Umbilical cord (tissue), 2 donors: ENCODE measurements around the gene TOGARAM2. TPM values are rescaled to one million over a fixed set of nuclear protein-coding genes. Genes with fewer than 3 reads are reported as not detected.

Source experiments
- DNase-seq: peaks from one replicate; pipeline ENCODE4 v3.0.0-alpha.2; 2015; ENCODE audit warnings: low spot score
- total RNA-seq: library from RNA; depleted of rRNA; stranded (reverse); fragments of >200 nt; gene quantifications from one replicate; pipeline ENCODE4 v1.2.3, GENCODE V29; 2014; ENCODE audit warnings: low replicate concordance; ENCODE audit not compliant: insufficient read depth

The TOGARAM2 gene
- total RNA-seq, 1 donor from 2014 or later, result 1.4 TPM

- DNase-seq, result no peak
Measured at GRCh38 chr2:29017716-29018435, 36.8 kb downstream of the TOGARAM2 start.

- DNase-seq, result no peak
Measured at GRCh38 chr2:29021886-29022285, 40.8 kb downstream of the TOGARAM2 start.

- peak; percentile 2 for DNase-seq
Measured at GRCh38 chr2:29022679-29023078, 41.6 kb downstream of the TOGARAM2 start.

- no peak for DNase-seq
Measured at GRCh38 chr2:29023188-29023587, 42.1 kb downstream of the TOGARAM2 start.

- DNase-seq, result no peak
Measured at GRCh38 chr2:29024882-29025430, 43.9 kb downstream of the TOGARAM2 start.

GRCh38 chr2:29025711-29026110 lies 44.6 kb downstream of the TOGARAM2 start:
- no peak for DNase-seq

- no peak for DNase-seq
Measured at GRCh38 chr2:29031046-29031445, 49.9 kb downstream of the TOGARAM2 start.

GRCh38 chr2:29032189-29032588 lies 51.1 kb downstream of the TOGARAM2 start:
- no peak for DNase-seq

- no peak for DNase-seq
Measured at GRCh38 chr2:29033172-29033571, 52.1 kb downstream of the TOGARAM2 start.

GRCh38 chr2:29033656-29034055 lies 52.6 kb downstream of the TOGARAM2 start:
- DNase-seq, result no peak

- no peak for DNase-seq
Measured at GRCh38 chr2:29035016-29035745, 54.1 kb downstream of the TOGARAM2 start.

GRCh38 chr2:29039718-29040480 lies 58.8 kb downstream of the TOGARAM2 start:
- no peak for DNase-seq

- DNase-seq, result no peak
Measured at GRCh38 chr2:29040552-29040951, 59.5 kb downstream of the TOGARAM2 start.

- DNase-seq, result no peak
Measured at GRCh38 chr2:29041161-29041660, 60.1 kb downstream of the TOGARAM2 start.

- DNase-seq, result peak; percentile 59
Measured at GRCh38 chr2:29042561-29043075, 61.5 kb downstream of the TOGARAM2 start.

GRCh38 chr2:29044459-29044858 lies 63.4 kb downstream of the TOGARAM2 start:
- DNase-seq, result no peak

GRCh38 chr2:29046321-29046720 lies 65.2 kb downstream of the TOGARAM2 start:
- no peak for DNase-seq

GRCh38 chr2:29047083-29047845 lies 66.2 kb downstream of the TOGARAM2 start:
- no peak for DNase-seq

- peak; percentile 64 for DNase-seq
Measured at GRCh38 chr2:29050591-29050990, 69.5 kb downstream of the TOGARAM2 start.

- DNase-seq, result no peak
Measured at GRCh38 chr2:29051730-29052129, 70.6 kb downstream of the TOGARAM2 start.

- DNase-seq, result no peak
Measured at GRCh38 chr2:29052807-29053206, 71.7 kb downstream of the TOGARAM2 start.
